Activated naive CD8-positive, alpha-beta T cell treated with anti-CD3 and anti-CD28 coated beads, Interleukin-2, amount 50 U/mL, for 24 hours (primary cell): ENCODE data around the gene NGEF.

Experiments used
- ATAC-seq: fragments of 150-1000 bp; cut with Tn5 transposase; one replicate; pipeline ENCODE4 v1.10.0; 2021
- DNase-seq: peaks from one replicate; pipeline ENCODE4 v3.0.0; 2021
- H3K27ac Mint-ChIP-seq: one replicate; pipeline ENCODE4 v1.8.0; 2021; ENCODE audit warnings: mild to moderate bottlenecking, mixed read lengths
- H3K27me3 Mint-ChIP-seq: one replicate; pipeline ENCODE4 v1.8.0; 2021; ENCODE audit warnings: mixed read lengths
- H3K36me3 Mint-ChIP-seq: one replicate; pipeline ENCODE4 v1.8.0; 2021; ENCODE audit warnings: low read depth, mixed read lengths
- H3K4me1 Mint-ChIP-seq: one replicate; pipeline ENCODE4 v1.8.0; 2021; ENCODE audit warnings: mixed read lengths
- H3K4me3 Mint-ChIP-seq: one replicate; pipeline ENCODE4 v1.8.0; 2021; ENCODE audit warnings: mild to moderate bottlenecking, moderate library complexity, mixed read lengths
- H3K9me3 Mint-ChIP-seq: one replicate; pipeline ENCODE4 v1.8.0; 2021; ENCODE audit warnings: mixed read lengths

NGEF gene

DNA sequence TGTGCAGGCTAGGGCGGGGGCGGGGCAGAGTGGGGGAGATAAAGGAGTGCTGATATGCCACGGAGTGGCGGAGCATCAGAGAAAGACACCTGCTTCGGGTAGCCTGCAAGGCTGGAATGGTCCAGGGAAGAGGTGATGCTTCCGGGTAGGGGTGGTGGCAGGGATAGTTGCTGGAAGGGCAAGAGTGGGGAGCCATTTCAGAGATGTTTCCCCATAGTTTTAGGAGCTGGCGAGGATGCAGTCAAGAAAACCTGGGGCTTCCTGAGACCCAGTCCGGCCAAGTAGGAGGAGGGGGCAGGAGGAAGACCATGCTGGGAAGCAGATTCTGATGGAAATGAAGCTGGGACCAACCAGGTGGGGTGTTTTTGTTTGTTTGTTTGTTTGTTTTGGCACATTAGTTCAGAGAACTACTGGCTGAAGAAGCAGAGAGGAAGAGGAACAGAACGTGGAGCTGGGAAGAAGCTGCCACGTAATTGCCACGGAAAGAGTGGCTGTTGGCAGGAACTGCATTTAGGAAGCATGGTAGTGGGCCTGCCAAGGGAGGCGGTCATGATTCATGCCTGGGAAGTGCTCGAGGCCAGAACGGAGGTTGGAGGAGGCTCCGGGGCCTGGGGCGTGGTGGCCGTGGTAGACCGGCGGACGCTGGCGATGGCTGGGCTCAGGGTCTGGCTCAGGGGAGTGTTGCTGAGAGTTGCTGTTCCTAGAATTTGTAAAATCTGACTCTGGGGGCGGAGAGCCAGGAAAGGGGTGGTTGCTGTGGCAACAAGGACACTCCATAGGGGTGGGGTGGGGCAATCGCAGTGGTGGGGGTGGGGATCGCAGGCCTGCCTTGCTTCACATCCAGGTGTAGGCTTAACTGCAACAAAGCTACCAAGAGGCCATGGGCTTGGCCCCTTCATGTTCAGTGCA lies 38.4 kb upstream of the NGEF start:
- H3K27ac Mint-ChIP-seq = no peak overlapping the region
- H3K4me1 Mint-ChIP-seq = peaks cover 3% of the 10 kb centered on the region
- no peaks in the 10 kb centered on the region for H3K27me3 Mint-ChIP-seq
- no peak for ATAC-seq
- no peaks in the 10 kb centered on the region for H3K9me3 Mint-ChIP-seq
- H3K36me3 Mint-ChIP-seq = no peaks in the 10 kb centered on the region
- no peak for DNase-seq
- no peak overlapping the region for H3K4me3 Mint-ChIP-seq

DNA sequence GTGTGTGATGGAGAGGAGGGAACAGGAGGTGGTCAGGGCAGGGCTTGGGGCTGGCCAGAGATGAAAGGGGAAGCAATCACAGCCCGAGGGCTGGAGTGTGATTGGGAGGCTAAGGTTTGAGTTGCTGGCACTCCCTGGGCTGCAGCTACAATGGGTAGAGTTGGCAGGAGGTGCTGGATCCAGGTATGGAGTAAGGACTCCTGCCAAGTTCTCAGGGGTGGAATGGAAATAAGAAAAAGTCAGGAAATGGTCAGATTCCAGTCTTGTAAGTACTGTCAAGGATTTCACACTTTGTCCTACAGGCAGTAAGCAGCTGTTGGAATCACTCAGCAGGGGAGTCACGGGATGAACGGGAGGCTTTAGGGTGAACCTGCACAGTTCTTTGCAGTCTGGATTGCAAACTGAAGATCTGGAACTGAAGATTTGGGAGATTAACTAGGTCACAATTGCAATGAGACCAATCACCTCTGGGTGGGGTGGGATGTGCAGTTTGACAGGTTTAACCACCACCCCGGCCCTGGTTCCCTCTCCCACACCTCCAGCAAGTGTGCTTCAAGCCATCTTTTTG lies 36.2 kb upstream of the NGEF start:
- no peak for ATAC-seq
- H3K4me3 Mint-ChIP-seq = no peak overlapping the region

DNA sequence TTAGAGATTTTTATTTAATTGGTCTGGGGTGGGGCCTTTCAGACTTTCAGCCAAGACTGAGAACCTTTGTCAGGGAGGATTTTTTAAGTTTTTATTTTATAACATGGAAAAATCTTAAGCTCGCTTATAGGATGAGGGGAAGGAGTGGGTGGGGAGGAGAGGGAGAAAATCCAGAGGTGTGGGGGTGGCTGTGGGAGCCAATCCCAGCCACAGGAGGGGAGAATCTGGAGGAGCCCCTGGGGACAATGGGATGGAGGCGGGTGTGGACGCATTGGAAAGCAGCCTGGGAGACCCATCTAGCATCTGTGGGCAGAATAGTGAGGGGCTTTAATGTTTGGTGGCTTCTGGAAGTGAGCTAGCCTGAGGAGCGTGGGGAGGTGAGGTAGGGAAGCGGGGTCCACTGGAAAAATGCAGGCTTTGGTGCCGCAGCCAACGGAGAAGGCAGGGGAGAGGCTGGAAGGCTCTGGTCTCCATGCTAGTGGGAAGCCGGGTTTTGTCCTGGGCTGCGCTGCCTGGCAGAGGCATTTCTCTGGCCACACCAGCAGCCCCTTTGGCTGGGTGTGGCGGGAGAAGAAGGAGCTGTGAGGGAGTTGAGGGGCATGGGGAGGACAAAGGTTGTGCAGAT lies 35.6 kb upstream of the NGEF start:
- no peaks in the 10 kb centered on the region for H3K36me3 Mint-ChIP-seq
- H3K9me3 Mint-ChIP-seq = no peaks in the 10 kb centered on the region
- no peak overlapping the region for H3K27ac Mint-ChIP-seq
- peaks cover under 1% of the 10 kb centered on the region for H3K4me1 Mint-ChIP-seq
- ATAC-seq (no peak), DNase-seq (no peak)
- no peak overlapping the region for H3K4me3 Mint-ChIP-seq
- no peaks in the 10 kb centered on the region for H3K27me3 Mint-ChIP-seq

More for the DNA sequence above, 36.2 kb upstream of the NGEF start:
- Mint-ChIP-seq H3K36me3 (no peaks in the 10 kb centered on the region), H3K4me1 (peaks cover 3% of the 10 kb centered on the region), H3K9me3 (no peaks in the 10 kb centered on the region), H3K27ac (no peak overlapping the region), H3K27me3 (no peaks in the 10 kb centered on the region)
- DNase-seq = no peak

DNA sequence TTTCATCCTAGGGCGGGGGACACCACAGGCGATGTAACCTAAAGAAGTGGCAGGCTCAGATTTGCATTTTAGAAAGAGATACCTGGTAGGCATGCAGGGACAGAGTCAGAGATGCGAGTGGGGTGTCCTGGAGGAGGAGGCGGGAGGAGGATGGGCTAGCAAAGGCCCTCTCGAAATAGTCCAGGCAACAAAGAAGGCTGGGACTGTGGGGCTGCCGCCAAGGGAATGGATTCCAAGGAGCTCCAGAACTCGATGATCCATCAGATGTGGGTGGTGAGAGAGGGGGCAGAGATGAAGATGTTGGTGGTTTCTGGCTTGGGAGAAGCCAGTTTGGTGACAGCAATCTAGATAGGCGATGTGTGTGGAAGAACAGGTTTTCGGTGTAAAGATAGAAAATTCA lies 34.6 kb upstream of the NGEF start:
- no peaks in the 10 kb centered on the region for H3K9me3 Mint-ChIP-seq
- H3K4me1 Mint-ChIP-seq = no peaks in the 10 kb centered on the region
- H3K36me3 Mint-ChIP-seq = no peaks in the 10 kb centered on the region
- ATAC-seq (no peak), DNase-seq (no peak)
- no peak overlapping the region for H3K4me3 Mint-ChIP-seq
- H3K27ac Mint-ChIP-seq = no peak overlapping the region
- H3K27me3 Mint-ChIP-seq = no peaks in the 10 kb centered on the region

DNA sequence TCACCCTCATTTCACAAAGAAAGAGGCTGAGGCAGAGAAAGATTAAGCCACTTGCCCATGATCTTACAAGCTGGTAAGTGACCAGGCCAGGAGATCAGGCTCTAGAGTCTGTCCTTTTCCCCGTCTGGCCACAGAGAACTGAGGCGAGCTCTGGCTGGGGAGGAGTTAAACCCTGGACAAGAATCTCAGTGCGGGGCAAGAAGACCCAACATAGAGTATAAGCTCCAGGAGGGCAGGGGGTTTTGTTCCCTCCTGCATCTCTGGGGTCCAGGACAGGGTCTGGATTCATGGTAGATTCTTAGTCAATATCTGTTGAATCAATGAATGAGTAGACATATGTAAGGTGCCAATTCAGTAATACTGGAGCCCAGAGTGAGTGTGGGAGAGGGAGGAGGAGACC lies 34.1 kb upstream of the NGEF start:
- ATAC-seq = no peak
- Mint-ChIP-seq H3K9me3 (no peaks in the 10 kb centered on the region), H3K27ac (no peak overlapping the region), H3K27me3 (no peaks in the 10 kb centered on the region), H3K4me1 (no peaks in the 10 kb centered on the region), H3K4me3 (no peak overlapping the region), H3K36me3 (no peaks in the 10 kb centered on the region)
- DNase-seq = no peak

DNA sequence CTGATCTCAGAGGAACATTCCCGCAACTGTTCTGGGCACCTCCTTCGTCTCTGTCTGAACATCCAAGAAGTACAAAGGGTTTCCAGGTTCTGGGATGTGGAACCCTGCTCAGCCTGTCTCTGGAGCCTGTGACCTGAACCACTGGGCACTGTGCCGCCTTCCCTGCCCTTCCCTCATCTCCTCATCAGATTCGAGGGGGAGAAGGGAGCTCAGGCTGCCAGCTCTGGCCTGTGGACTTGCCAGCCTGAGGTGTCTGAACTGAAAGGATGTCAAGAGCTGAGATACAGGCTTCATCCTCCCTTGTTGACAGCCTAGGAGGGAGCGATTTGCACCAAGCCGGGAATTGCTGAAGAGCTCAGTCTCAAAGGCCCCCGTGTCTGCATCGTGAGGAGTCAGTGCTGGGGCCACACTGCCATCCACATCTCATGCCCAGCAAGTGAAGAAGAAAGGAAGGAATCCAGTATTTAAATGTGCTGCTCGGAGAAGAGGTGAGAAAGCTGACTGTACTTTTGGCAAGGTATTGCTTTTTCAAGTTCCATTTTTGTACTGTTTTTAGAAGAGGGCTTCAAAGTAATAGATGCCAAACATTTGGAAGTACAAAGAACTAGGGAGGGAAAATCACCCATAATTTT lies 32.0 kb upstream of the NGEF start:
- DNase-seq = no peak
- Mint-ChIP-seq H3K9me3 (no peaks in the 10 kb centered on the region), H3K27ac (no peak overlapping the region), H3K4me3 (no peak overlapping the region), H3K27me3 (no peaks in the 10 kb centered on the region), H3K4me1 (no peaks in the 10 kb centered on the region), H3K36me3 (no peaks in the 10 kb centered on the region)
- ATAC-seq = no peak

DNA sequence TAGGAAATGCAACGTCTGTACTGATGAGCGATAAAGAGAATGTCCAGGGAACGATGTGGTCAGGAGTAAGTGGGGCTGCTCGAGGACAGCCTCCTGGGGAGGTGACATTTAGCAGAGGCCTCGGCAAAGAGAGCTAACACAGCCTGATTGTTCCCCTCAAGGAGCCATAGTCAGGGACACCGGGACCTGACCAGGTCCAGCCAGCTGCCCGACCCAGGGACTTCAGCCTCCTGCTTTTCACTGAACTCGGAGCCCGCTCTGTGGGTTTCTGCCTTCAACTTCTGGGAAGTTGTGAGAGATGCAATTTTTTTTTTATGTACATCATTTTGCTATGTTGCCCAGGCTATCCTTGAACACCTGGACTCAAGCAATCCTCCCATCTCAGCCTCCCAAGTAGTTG lies 29.5 kb upstream of the NGEF start:
- no peak overlapping the region for H3K4me3 Mint-ChIP-seq
- H3K27ac Mint-ChIP-seq = no peak overlapping the region
- H3K4me1 Mint-ChIP-seq = no peaks in the 10 kb centered on the region
- no peaks in the 10 kb centered on the region for H3K9me3 Mint-ChIP-seq
- ATAC-seq (no peak), DNase-seq (no peak)
- no peaks in the 10 kb centered on the region for H3K36me3 Mint-ChIP-seq
- H3K27me3 Mint-ChIP-seq = no peaks in the 10 kb centered on the region

DNA sequence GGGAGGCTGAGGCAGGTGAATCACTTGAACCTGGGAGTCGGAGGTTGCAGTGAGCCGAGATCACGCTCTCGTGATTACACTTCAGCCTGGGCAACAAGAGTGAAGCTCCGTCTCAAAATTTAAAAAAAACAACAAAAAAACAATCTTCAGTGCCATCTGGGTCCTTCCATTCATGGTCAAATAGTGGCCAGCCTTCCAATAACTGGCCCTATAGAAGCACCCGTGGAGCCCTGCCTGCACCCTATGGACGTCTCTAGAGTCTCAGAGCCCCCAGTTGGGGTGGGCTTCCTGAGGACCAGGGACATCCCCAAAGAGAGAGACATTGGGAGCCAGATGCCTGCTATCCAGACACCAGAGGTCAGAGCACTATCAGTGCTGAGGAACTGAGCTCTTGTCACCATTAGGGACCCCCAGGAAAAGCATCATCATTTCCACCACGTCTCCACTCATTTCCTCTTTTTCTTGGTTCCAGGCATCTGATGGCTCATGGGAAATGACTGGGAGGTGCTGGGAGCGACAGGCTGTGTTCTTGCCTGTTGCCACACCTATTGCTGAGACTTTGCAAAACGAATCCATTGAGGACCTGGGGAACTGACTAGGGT lies 28.8 kb upstream of the NGEF start:
- Mint-ChIP-seq H3K27me3 (no peaks in the 10 kb centered on the region), H3K27ac (no peak overlapping the region)

DNA sequence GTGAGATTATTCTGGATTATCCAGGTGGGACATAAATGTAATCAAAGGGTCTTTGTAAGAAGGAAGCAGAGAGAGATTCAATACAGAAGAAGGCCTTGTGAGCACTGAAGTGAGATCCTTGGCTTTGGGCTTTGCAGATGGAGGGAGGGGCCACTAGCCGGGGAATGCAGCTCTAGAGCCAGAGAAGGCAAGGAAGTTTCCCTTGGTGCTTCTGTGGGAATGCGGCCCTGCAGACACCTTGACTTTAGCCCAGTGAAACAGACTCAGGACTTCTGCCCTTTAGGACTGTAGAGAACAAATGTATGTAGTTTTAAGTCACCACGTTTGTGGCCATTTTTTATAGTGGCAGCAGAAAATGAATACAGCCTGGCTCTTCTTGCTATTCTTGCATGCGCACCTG lies 27.5 kb upstream of the NGEF start:
- Mint-ChIP-seq H3K4me1 (no peaks in the 10 kb centered on the region), H3K27ac (no peak overlapping the region), H3K27me3 (no peaks in the 10 kb centered on the region), H3K4me3 (no peak overlapping the region), H3K36me3 (no peaks in the 10 kb centered on the region), H3K9me3 (no peaks in the 10 kb centered on the region)
- DNase-seq (no peak), ATAC-seq (no peak)

More for the DNA sequence above, 28.8 kb upstream of the NGEF start:
- no peak overlapping the region for H3K4me3 Mint-ChIP-seq
- H3K36me3 Mint-ChIP-seq = no peaks in the 10 kb centered on the region
- no peaks in the 10 kb centered on the region for H3K9me3 Mint-ChIP-seq
- ATAC-seq = no peak
- no peak for DNase-seq
- H3K4me1 Mint-ChIP-seq = no peaks in the 10 kb centered on the region

DNA sequence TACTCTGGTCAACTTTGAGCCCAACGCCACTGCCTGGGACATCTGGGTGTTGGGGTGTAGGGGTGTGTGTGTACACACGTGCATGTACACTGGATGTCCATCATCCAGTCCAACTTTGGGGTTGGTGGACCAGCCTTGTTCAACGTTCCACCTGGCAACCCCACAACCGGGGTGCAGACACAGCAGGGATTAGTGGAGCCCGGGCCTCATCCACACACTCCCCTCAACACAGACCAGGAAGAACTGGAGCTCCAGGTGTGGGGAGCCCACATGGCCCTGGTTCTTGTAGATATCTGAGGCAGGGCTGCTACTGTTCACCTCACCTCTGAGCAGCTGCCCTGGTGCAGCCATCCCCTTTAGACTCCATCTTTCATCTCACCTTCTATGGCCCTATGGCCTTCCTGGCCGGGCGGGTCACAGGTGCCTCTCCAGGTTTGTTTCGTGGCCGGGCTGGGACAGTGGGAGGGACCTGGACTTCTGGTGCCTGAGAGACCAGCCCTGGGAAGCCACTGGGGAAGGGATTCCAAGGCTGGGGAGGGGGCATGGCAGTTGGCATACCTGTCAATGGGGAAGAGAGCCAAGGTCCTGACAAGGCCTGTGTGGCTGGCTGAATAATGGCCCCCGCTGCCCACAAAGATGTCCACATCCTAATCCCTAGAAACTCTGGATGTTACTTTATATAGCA lies 26.9 kb upstream of the NGEF start:
- Mint-ChIP-seq H3K4me1 (peaks cover 4% of the 10 kb centered on the region), H3K4me3 (no peak overlapping the region), H3K27me3 (no peaks in the 10 kb centered on the region), H3K36me3 (no peaks in the 10 kb centered on the region), H3K9me3 (no peaks in the 10 kb centered on the region), H3K27ac (no peak overlapping the region)
- ATAC-seq (no peak), DNase-seq (no peak)

DNA sequence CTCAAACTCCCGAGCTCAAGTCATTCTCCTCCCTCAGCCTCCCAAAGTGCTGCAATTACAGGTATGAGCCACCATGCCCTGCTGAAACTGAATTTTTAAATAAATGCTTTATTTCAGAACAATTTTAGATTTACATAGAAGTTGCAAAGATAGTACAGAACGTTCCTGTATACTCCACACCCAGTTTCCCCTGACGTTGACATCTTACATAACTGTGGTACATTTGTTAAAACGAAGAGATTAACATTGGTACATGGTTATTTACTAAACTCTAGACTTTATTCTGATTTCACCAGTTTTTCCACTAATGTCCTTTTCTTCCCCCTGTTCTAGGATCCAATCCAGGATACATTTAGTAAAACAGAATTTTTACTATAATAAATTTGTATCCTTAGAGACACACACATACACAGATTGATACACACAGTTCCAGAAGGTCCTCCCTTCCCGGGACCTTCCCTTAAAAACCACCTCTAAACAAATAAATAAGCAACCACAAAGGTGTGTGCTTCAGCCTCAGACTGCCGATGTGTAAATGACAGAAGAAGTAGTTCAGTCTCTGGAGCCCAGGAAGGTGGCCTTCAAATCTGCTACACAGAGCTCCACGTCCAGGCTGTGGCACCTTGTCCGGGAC lies 26.3 kb upstream of the NGEF start:
- H3K36me3 Mint-ChIP-seq = no peaks in the 10 kb centered on the region
- no peak overlapping the region for H3K27ac Mint-ChIP-seq
- no peaks in the 10 kb centered on the region for H3K27me3 Mint-ChIP-seq
- no peak for DNase-seq
- no peak for ATAC-seq
- H3K4me3 Mint-ChIP-seq = no peak overlapping the region
- H3K9me3 Mint-ChIP-seq = no peaks in the 10 kb centered on the region
- H3K4me1 Mint-ChIP-seq = peaks cover 4% of the 10 kb centered on the region

DNA sequence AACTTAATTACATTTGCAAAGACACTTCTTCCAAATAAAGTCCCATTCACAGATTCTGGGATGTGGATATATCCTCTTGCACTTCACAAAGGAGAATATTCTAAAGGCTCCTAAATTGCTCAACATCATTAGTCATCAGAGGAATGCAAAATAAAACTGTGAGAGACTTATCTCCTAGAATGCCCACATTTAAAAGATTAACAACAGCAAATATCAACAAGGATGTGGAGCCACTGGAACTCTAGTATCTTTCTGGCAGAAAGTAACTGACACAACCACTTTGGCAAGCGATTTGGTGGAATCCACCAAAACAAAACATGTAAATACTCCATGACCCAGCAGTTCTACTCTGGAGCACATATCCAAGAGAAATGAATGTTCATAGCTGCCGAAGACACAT lies 24.0 kb upstream of the NGEF start:
- no peaks in the 10 kb centered on the region for H3K9me3 Mint-ChIP-seq
- ATAC-seq (no peak), DNase-seq (no peak)
- peaks cover 9% of the 10 kb centered on the region for H3K4me1 Mint-ChIP-seq
- no peaks in the 10 kb centered on the region for H3K36me3 Mint-ChIP-seq
- no peak overlapping the region for H3K27ac Mint-ChIP-seq
- H3K4me3 Mint-ChIP-seq = no peak overlapping the region
- no peaks in the 10 kb centered on the region for H3K27me3 Mint-ChIP-seq

DNA sequence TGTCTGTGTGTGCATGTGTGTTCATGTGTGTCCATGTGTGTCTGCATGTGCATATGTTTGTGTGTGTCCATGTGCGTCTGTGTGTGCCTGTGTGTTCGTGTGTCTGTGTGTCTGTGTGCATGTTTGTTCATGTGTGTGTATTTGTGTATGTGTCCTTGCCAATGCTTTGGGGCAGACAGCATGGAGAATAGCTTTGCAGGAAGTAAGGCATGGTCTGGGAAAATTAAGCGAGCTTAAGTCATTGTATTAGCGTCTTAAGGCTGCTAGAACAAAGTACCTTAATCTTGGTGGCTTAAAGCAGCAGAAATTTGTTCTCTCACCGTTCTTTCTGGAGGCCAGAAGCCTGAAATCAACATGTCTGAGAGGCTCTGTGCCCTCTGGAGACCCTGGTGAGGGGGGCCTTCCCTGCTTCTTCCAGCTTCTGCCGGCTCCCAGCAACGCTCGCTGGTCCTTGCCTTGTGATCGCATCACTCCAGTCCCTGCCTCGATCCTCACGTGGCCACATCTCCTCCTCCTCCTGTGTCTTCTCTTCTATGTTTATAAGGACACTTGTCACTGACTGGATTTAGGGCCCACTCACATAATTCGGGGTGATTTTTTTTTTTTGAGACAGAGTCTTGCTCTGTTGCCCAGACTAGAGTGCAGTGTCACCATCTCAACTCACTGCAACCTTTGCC lies 23.2 kb upstream of the NGEF start:
- Mint-ChIP-seq H3K36me3 (no peaks in the 10 kb centered on the region), H3K27me3 (no peaks in the 10 kb centered on the region), H3K27ac (no peak overlapping the region), H3K4me1 (peaks cover 9% of the 10 kb centered on the region), H3K9me3 (no peaks in the 10 kb centered on the region), H3K4me3 (no peak overlapping the region)
- ATAC-seq (no peak), DNase-seq (no peak)
